K562 (cell line): ENCODE data around the gene TOX2. TPM values are rescaled to one million over a fixed set of nuclear protein-coding genes. Genes with fewer than 3 reads are reported as not detected.

Experiments used
- ATAC-seq: fragments of 200-7000 bp; cut with Tn5 transposase; 3 replicates; pipeline ENCODE4 v1.9.1; 2020; ENCODE audit warnings: moderate library complexity
- BruUV-seq: library from RNA; stranded (reverse); fragments of 400-500 nt; replicated peaks from 2 replicates; lab custom pipeline; 2021; lab: Mats Ljungman, UMichigan
- CTCF ChIA-PET: fragments of 300-600 bp; formaldehyde crosslinking; extraction: SDS; loops from one replicate; lab custom pipeline; 2021; ENCODE audit warnings: low intra/inter-chr PET ratio; lab: Yijun Ruan, JAX
- POLR2A ChIA-PET: fragments of 300-600, 350-650 bp; sonication (Branson Sonifier 250); formaldehyde crosslinking; extraction: SDS; loops from one replicate; lab custom pipeline; 2021; ENCODE audit warnings: antibody characterized with exemption, inconsistent platforms; lab: Yijun Ruan, JAX
- DNase-seq, 4 experiments: peaks; one replicate each; pipeline versions ENCODE4 v3.0.0 to v3.0.0-alpha.2; 2011 to 2018; ENCODE audit warnings: low spot score in 3 of 4, mixed read lengths in 3 of 4; ENCODE audit errors: extremely low read depth in 1 of 4
- FAIRE-seq: peaks from 2 replicates; lab custom pipeline; 2011; peaks lifted over from hg19 to GRCh38; lab: Jason Lieb, UNC
- H2AFZ ChIP-seq: 2 replicates; pipeline ENCODE4 v1.6.0; 2011; ENCODE audit warnings: low read depth, low read length, control low read depth, inconsistent platforms
- H3K27ac ChIP-seq: fragments of 200-600 bp; 3 replicates; pipeline ENCODE4 v1.8.0; 2011; ENCODE audit warnings: low read depth, mild to moderate bottlenecking, control low read depth, inconsistent platforms, low read length, moderate library complexity, mixed read lengths; ENCODE audit errors: extremely low read depth
- H3K27me3 ChIP-seq, 2 experiments: fragments of 300-600 bp in 1 of 2; 2 replicates in 1 of 2; 3 replicates in 1 of 2; pipeline versions ENCODE4 v1.6.0 to v1.8.0; 2011; ENCODE audit warnings: inconsistent platforms in 2 of 2, low read length in 2 of 2, mild to moderate bottlenecking in 1 of 2, mixed read lengths in 1 of 2, moderate library complexity in 1 of 2; ENCODE audit not compliant: control insufficient read depth in 2 of 2, insufficient read depth in 2 of 2
- H3K36me3 ChIP-seq: fragments of 300-600 bp; 3 replicates; pipeline ENCODE4 v1.8.0; 2011; ENCODE audit warnings: mild to moderate bottlenecking, low read length, inconsistent platforms; ENCODE audit not compliant: control insufficient read depth, insufficient read depth
- H3K4me1 ChIP-seq, 2 experiments: fragments of 200-600 bp in 1 of 2; replicated peaks in 1 of 2; 2 replicates in 1 of 2; 3 replicates in 1 of 2; pipeline versions ENCODE4 v1.5.1 to v1.8.0; 2011; ENCODE audit warnings: inconsistent platforms in 2 of 2, low read length in 2 of 2, mild to moderate bottlenecking in 1 of 2, mixed read lengths in 1 of 2, moderate library complexity in 1 of 2; ENCODE audit not compliant: control insufficient read depth in 2 of 2, insufficient read depth in 2 of 2
- H3K4me2 ChIP-seq: 2 replicates; pipeline ENCODE4 v1.6.1; 2011; ENCODE audit warnings: low read length, control low read depth, inconsistent platforms, mixed read lengths; ENCODE audit not compliant: insufficient read depth
- H3K4me3 ChIP-seq: fragments of 200-600 bp; sonication (generic), shearing (Covaris generic); 2 replicates; pipeline ENCODE4 v1.5.1; 2016; ENCODE audit warnings: control low read depth, inconsistent platforms
- H3K79me2 ChIP-seq: fragments of 200-600 bp; 3 replicates; pipeline ENCODE4 v1.8.0; 2011; ENCODE audit warnings: low read length, inconsistent platforms; ENCODE audit not compliant: control insufficient read depth, insufficient read depth
- H3K9ac ChIP-seq, 2 experiments: 2 replicates each; pipeline versions ENCODE4 v1.6.0 to v1.6.1; 2011; ENCODE audit warnings: low read depth in 2 of 2, low read length in 2 of 2, control low read depth in 1 of 2, inconsistent platforms in 1 of 2, mild to moderate bottlenecking in 1 of 2, mixed read lengths in 1 of 2; ENCODE audit not compliant: insufficient read depth in 1 of 2
- H3K9me1 ChIP-seq: one replicate; pipeline ENCODE4 v1.6.0; 2011; ENCODE audit warnings: inconsistent platforms, mild to moderate bottlenecking, low read length, moderate library complexity; ENCODE audit not compliant: control insufficient read depth, insufficient read depth
- H3K9me3 ChIP-seq: replicated peaks from 2 replicates; pipeline ENCODE4 v1.5.1; 2011; ENCODE audit warnings: low read depth, low read length, inconsistent platforms; ENCODE audit not compliant: control insufficient read depth, insufficient read depth
- H4K20me1 ChIP-seq: replicated peaks from 2 replicates; pipeline ENCODE4 v1.6.1; 2011; ENCODE audit warnings: low read length, inconsistent platforms, mixed read lengths; ENCODE audit not compliant: control insufficient read depth, insufficient read depth
- C11orf30 ChIP-seq: fragments of 450-650 bp; IDR thresholded peaks from 2 replicates; pipeline ENCODE4 v1.6.1; 2016; ENCODE audit warnings: low read depth, mild to moderate bottlenecking
- FOXK2 ChIP-seq, 2 experiments: fragments of 450-650 bp; IDR thresholded peaks in 1 of 2; conservative IDR thresholded peaks in 1 of 2; 2 replicates each; pipeline ENCODE4 v1.6.1; 2016; ENCODE audit warnings: low read depth in 2 of 2, mild to moderate bottlenecking in 1 of 2
- ILK ChIP-seq: fragments of 450-650 bp; IDR thresholded peaks from 2 replicates; pipeline ENCODE4 v1.6.1; 2016; ENCODE audit warnings: missing genetic modification characterization, low read depth, mild to moderate bottlenecking, missing compliant biosample characterization, moderate library complexity, borderline replicate concordance
- KAT8 ChIP-seq: fragments of 450-650 bp; IDR thresholded peaks from 2 replicates; pipeline ENCODE4 v1.6.1; 2016; ENCODE audit warnings: low read depth, mild to moderate bottlenecking
- KDM4B ChIP-seq, 2 experiments: fragments of 450-650 bp in 1 of 2; sonication (generic) in 1 of 2; IDR thresholded peaks; 2 replicates each; pipeline ENCODE4 v1.6.1; 2016 to 2017; ENCODE audit warnings: borderline replicate concordance in 2 of 2, antibody characterized with exemption in 1 of 2, low read depth in 1 of 2, mild to moderate bottlenecking in 1 of 2
- PHF21A ChIP-seq: fragments of 450-650 bp; IDR thresholded peaks from 2 replicates; pipeline ENCODE4 v1.6.1; 2017; ENCODE audit warnings: low read depth, borderline replicate concordance
- RBM17 ChIP-seq: fragments of 200-400 bp; formaldehyde crosslinking; IDR thresholded peaks from 2 replicates; pipeline ENCODE4 v1.6.1; 2017; ENCODE audit warnings: low read depth, mild to moderate bottlenecking, low read length, borderline replicate concordance
- TCFL5 ChIP-seq: fragments of 250-450 bp; sonication (Bioruptor Pico); conservative IDR thresholded peaks from 2 replicates; pipeline ENCODE4 v1.6.1; 2021; ENCODE audit warnings: mild to moderate bottlenecking, moderate library complexity, matching md5 sums
- ZC3H8 ChIP-seq: fragments of 450-650 bp; IDR thresholded peaks from 2 replicates; pipeline ENCODE4 v1.6.1; 2017
- ZFP36 ChIP-seq: fragments of 150-350 bp; IDR thresholded peaks from 2 replicates; pipeline ENCODE4 v1.6.1; 2018; ENCODE audit warnings: low read length, low read depth; ENCODE audit not compliant: partially characterized antibody
- WGBS: fragments of 100-300 bp; shearing (Covaris generic); methylation state at CpG from one replicate; pipeline ENCODE4 v1.1.6; 2016; ENCODE audit warnings: low coverage, mixed read lengths; ENCODE audit not compliant: insufficient coverage; ENCODE audit errors: missing lambda C conversion rate; 5-methylcytosine and 5-hydroxymethylcytosine counted together
- in situ Hi-C: fragments of 300-500 bp; cut with MboI; formaldehyde crosslinking; loops from 4 replicates; pipeline ENCODE4 v1.15.0; 2018; ENCODE audit warnings: inconsistent platforms, mixed read lengths
- intact Hi-C: fragments of 100-400 bp; cut with micrococcal nuclease; formaldehyde crosslinking; loops from 2 replicates; pipeline ENCODE4 v1.14.2; 2022
- polyA plus RNA-seq, 8 experiments: library from polyadenylated mRNA; depleted of rRNA in 4 of 8; stranded (reverse) in 5 of 8; unstranded in 3 of 8; fragments of >200 nt; fragmentation: Nextera tagmentation in 2 of 8; fragmentation: Illumina TruSeq in 1 of 8; extraction: Ambion mirVana in 2 of 8; extraction: Trizol in 1 of 8; gene quantifications; 2 replicates each; pipeline versions ENCODE4 v1.2.1 to v1.2.3, GENCODE V29; 2011 to 2014; ENCODE audit warnings: inconsistent platforms in 1 of 8, missing spikeins in 1 of 8
- total RNA-seq, 7 experiments: library from RNA; depleted of rRNA in 6 of 7; stranded (reverse); fragments of >200 nt in 6 of 7; fragmentation: Illumina TruSeq in 2 of 7; extraction: Trizol in 2 of 7; gene quantifications; 2 replicates each; pipeline versions ENCODE4 v1.2.1 to v1.2.3, GENCODE V29; 2011 to 2021; ENCODE audit warnings: low replicate concordance in 1 of 7
- TF ChIP-seq, protein P1 (sequence below): IDR thresholded peaks from 2 replicates; pipeline ENCODE4 v1.6.1; 2014; ENCODE audit warnings: antibody characterized with exemption
- TF ChIP-seq, protein P2 (sequence below): fragments of 250-450 bp; sonication (Bioruptor Pico); IDR thresholded peaks from 2 replicates; pipeline ENCODE4 v1.8.0; 2022; ENCODE audit warnings: inconsistent platforms, mild to moderate bottlenecking, moderate library complexity, borderline replicate concordance
- TF ChIP-seq, protein P3 (sequence below): fragments of 250-450 bp; sonication (Bioruptor Pico); IDR thresholded peaks from 2 replicates; pipeline ENCODE4 v1.4.0; 2020; ENCODE audit warnings: mild to moderate bottlenecking

TOX2 gene
- total and polyA plus RNA-seq, 9 of the 15 experiments (the other 6 are each of a cell fraction or from before 2014, with no cell fraction given): not detected

GRCh38 chr20:44026647-44027342 lies 112.1 kb downstream of the TOX2 start:
- Histone ChIP-seq H3K79me2 (no peaks in the 10 kb centered on the region), H3K4me3 (no peak overlapping the region), H3K9me3 (no peaks in the 10 kb centered on the region), H3K36me3 (no peaks in the 10 kb centered on the region), H3K27ac (no peak overlapping the region), H3K9ac (no peak overlapping the region), H3K4me1 (no peaks in the 10 kb centered on the region), H2AFZ (no peak overlapping the region), H3K4me2 (no peak overlapping the region), H3K9me1 (no peaks in the 10 kb centered on the region), H4K20me1 (no peaks in the 10 kb centered on the region), H3K27me3 (peaks cover 5 to 31% of the 10 kb centered on the region in 2 experiments; a peak in 3 of 5 replicates)
- ATAC-seq: no peak
- in situ Hi-C loops (no loop called here), intact Hi-C loops (no loop called here)
- no peak for DNase-seq
- ChIA-PET POLR2A (no interaction called here), CTCF (no interaction called here)
- 0% methylated on average over 8 of the region's 9 CpGs for WGBS
- no TSS peak for BruUV-seq
- no peak for FAIRE-seq
- TF ChIP-seq C11orf30 (no peak), TCFL5 (CRISPR knock-in tag) (no peak), PHF21A (no peak), KDM4B (IDR thresholded peaks at IDR 0.05; ENCODE audit: borderline replicate concordance in 2 of 2, low read depth in 1 of 2) (no peak), ILK (tag) (no peak), ZFP36 (no peak), ZC3H8 (no peak), RBM17 (no peak), KAT8 (no peak), FOXK2 (conservative IDR thresholded peaks at IDR 0.05 in 1 of 2, IDR thresholded peaks at IDR 0.05 in 1 of 2; ENCODE audit: low read depth in 2 of 2) (no peak)
- TF ChIP-seq, protein P1, sequence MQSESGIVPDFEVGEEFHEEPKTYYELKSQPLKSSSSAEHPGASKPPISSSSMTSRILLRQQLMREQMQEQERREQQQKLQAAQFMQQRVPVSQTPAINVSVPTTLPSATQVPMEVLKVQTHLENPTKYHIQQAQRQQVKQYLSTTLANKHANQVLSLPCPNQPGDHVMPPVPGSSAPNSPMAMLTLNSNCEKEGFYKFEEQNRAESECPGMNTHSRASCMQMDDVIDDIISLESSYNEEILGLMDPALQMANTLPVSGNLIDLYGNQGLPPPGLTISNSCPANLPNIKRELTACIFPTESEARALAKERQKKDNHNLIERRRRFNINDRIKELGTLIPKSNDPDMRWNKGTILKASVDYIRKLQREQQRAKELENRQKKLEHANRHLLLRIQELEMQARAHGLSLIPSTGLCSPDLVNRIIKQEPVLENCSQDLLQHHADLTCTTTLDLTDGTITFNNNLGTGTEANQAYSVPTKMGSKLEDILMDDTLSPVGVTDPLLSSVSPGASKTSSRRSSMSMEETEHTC: no peak
- TF ChIP-seq, protein P2, sequence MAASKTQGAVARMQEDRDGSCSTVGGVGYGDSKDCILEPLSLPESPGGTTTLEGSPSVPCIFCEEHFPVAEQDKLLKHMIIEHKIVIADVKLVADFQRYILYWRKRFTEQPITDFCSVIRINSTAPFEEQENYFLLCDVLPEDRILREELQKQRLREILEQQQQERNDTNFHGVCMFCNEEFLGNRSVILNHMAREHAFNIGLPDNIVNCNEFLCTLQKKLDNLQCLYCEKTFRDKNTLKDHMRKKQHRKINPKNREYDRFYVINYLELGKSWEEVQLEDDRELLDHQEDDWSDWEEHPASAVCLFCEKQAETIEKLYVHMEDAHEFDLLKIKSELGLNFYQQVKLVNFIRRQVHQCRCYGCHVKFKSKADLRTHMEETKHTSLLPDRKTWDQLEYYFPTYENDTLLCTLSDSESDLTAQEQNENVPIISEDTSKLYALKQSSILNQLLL (CRISPR knock-in tag): no peak
- TF ChIP-seq, protein P3, sequence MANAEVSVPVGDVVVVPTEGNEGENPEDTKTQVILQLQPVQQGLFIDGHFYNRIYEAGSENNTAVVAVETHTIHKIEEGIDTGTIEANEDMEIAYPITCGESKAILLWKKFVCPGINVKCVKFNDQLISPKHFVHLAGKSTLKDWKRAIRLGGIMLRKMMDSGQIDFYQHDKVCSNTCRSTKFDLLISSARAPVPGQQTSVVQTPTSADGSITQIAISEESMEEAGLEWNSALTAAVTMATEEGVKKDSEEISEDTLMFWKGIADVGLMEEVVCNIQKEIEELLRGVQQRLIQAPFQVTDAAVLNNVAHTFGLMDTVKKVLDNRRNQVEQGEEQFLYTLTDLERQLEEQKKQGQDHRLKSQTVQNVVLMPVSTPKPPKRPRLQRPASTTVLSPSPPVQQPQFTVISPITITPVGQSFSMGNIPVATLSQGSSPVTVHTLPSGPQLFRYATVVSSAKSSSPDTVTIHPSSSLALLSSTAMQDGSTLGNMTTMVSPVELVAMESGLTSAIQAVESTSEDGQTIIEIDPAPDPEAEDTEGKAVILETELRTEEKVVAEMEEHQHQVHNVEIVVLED: no peak
